ENCODE data around the gene CBX8. TPM values are rescaled to one million over a fixed set of nuclear protein-coding genes. Genes with fewer than 3 reads are reported as not detected.
A peak's percentile ranks its signal among the peaks of the same experiment; 100 is the strongest.

The CBX8 gene
- polyA plus RNA-seq, 3 donors: 0.51 to 2.5 (median 2.5) TPM

- Histone ChIP-seq H3K4me2 (replicated peaks; ENCODE audit: extremely low read depth, low read length, poor library complexity, severe bottlenecking) (peak overlapping the region; percentile 67), H3K27ac (ENCODE audit: low read depth in 1 of 2, low read length in 2 of 2) (no peak overlapping the region), H2AFZ (ENCODE audit: insufficient read depth, low read depth, low read length, poor library complexity, severe bottlenecking) (no peak overlapping the region), H3K4me3 (replicated peaks in 1 of 3; ENCODE audit: low read depth in 2 of 3, low read length in 3 of 3) (peak overlapping the region in 1 of 3 experiments; percentile 57), H3K4me1 (ENCODE audit: control insufficient read depth in 1 of 2, insufficient read depth in 2 of 2, low read length in 2 of 2) (peaks cover 57 to 83% of the 10 kb centered on the region in 2 donors), H4K20me1 (ENCODE audit: insufficient read depth, low read length) (peaks cover 73% of the 10 kb centered on the region), H3K79me2 (ENCODE audit: insufficient read depth, low read length) (peaks cover 40% of the 10 kb centered on the region), H3K9ac (ENCODE audit: insufficient read depth, low read length, poor library complexity, severe bottlenecking) (peak overlapping the region; percentile 21), H3K9me3 (replicated peaks in 1 of 2; ENCODE audit: control insufficient read depth in 1 of 2, insufficient read depth in 1 of 2, low read length in 2 of 2) (no peaks in the 10 kb centered on the region), H3K27me3 (ENCODE audit: control insufficient read depth in 2 of 2, insufficient read depth in 2 of 2, low read length in 2 of 2) (no peaks in the 10 kb centered on the region), H3K36me3 (replicated peaks in 1 of 2; ENCODE audit: control insufficient read depth in 1 of 2, insufficient read depth in 2 of 2, low read length in 2 of 2) (peaks cover 19 to 26% of the 10 kb centered on the region in 2 donors)
- Mint-ChIP-seq H3K36me3 (peaks cover 16 to 26% of the 10 kb centered on the region in 2 donors), H3K27ac (peak overlapping the region in 1 of 7 donors; percentile 88), H3K4me1 (peaks cover 56% of the 10 kb centered on the region), H3K4me3 (peak overlapping the region; percentile 53 to 67), H3K27me3 (ENCODE audit: low read depth in 3 of 3) (peaks cover 7 to 10% (median 9%) of the 10 kb centered on the region in 3 donors), H3K9me3 (peaks cover 0 to 2% (median 0%) of the 10 kb centered on the region in 7 donors)
- no peak for DNase-seq
- WGBS (ENCODE audit: insufficient coverage): 29% methylated on average over 27 of the region's 72 CpGs
- intact Hi-C loops (cut with micrococcal nuclease): no loop called here
- TF ChIP-seq, protein P1, sequence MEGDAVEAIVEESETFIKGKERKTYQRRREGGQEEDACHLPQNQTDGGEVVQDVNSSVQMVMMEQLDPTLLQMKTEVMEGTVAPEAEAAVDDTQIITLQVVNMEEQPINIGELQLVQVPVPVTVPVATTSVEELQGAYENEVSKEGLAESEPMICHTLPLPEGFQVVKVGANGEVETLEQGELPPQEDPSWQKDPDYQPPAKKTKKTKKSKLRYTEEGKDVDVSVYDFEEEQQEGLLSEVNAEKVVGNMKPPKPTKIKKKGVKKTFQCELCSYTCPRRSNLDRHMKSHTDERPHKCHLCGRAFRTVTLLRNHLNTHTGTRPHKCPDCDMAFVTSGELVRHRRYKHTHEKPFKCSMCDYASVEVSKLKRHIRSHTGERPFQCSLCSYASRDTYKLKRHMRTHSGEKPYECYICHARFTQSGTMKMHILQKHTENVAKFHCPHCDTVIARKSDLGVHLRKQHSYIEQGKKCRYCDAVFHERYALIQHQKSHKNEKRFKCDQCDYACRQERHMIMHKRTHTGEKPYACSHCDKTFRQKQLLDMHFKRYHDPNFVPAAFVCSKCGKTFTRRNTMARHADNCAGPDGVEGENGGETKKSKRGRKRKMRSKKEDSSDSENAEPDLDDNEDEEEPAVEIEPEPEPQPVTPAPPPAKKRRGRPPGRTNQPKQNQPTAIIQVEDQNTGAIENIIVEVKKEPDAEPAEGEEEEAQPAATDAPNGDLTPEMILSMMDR (IDR thresholded peaks at IDR 0.05): no peak
Observed at GRCh38 chr17:79832218-79833109, 35.6 kb upstream of the CBX8 start.

DNA sequence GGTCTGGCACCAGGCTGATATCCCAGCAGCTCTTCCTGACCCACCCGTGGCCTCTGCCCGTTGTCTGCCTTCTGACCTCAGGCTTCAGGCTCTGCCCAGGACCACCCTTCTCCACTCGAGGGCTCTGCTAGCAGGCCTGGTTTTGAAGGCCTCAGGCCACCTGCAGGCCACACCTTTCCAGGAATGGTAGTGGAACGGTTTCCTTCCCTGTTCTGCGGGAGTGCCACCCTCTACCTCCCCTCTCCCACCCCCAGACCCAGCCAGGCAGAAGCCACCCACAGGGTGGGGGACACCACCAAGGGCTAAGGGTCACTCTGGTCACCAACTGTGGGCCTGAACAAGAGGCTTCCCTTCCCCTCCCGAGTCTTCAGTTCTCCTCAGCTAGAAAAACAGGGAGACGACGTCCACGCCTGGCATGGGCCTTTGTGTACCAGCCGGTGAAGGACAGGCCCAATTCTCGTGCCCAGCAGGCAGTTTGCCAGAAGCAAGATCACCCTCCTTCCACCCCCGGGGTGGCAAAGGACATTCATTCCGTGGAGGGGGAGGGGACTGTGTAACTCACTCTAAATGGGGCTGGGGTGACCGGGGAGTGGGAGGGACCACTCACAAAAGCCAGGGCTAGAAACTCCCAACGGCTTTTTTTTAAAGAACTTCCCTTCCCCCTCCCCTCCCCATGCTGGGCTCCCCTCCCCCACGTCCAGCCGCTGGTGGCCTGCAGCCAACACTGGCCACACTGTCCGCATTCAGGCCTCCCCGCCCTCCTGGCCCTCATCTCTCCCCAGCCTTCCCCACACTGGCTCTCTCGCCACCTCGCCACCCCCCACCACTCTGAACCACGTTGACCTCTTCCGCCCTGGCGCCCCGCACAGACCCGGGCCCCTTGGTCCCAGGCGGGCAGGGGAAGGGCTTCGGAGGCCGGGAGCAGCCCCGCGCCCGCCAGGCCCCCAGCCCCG, 34.7 kb upstream of the CBX8 start:
- no peak for DNase-seq
- no peak overlapping the region for H2AFZ ChIP-seq (ENCODE audit: insufficient read depth, low read depth, low read length, poor library complexity, severe bottlenecking)
- peak overlapping the region; percentile 67 for H3K4me2 ChIP-seq (replicated peaks; ENCODE audit: extremely low read depth, low read length, poor library complexity, severe bottlenecking)
- intact Hi-C loops (cut with micrococcal nuclease): no loop called here
- Mint-ChIP-seq H3K4me1 (peaks cover 52% of the 10 kb centered on the region), H3K9me3 (peaks cover 0 to 2% (median 0%) of the 10 kb centered on the region in 7 donors), H3K4me3 (peak overlapping the region in 1 of 2 donors; percentile 26), H3K36me3 (peaks cover 16 to 26% of the 10 kb centered on the region in 2 donors), H3K27me3 (ENCODE audit: low read depth in 3 of 3) (peaks cover 7 to 14% (median 12%) of the 10 kb centered on the region in 3 donors), H3K27ac (no peak overlapping the region)
- TF ChIP-seq, protein P1 (IDR thresholded peaks at IDR 0.05): no peak
- no peaks in the 10 kb centered on the region for H3K9me3 ChIP-seq (replicated peaks in 1 of 2; ENCODE audit: control insufficient read depth in 1 of 2, insufficient read depth in 1 of 2, low read length in 2 of 2)
- WGBS (ENCODE audit: insufficient coverage): 34% methylated on average over 21 of the region's 33 CpGs
- peak overlapping the region in 1 of 3 experiments; percentile 57 for H3K4me3 ChIP-seq (replicated peaks in 1 of 3; ENCODE audit: low read depth in 2 of 3, low read length in 3 of 3)
- H4K20me1 ChIP-seq (ENCODE audit: insufficient read depth, low read length): peaks cover 64% of the 10 kb centered on the region
- peaks cover 31% of the 10 kb centered on the region for H3K79me2 ChIP-seq (ENCODE audit: insufficient read depth, low read length)
- no peak overlapping the region for H3K9ac ChIP-seq (ENCODE audit: insufficient read depth, low read length, poor library complexity, severe bottlenecking)
- H3K27ac ChIP-seq (ENCODE audit: low read depth in 1 of 2, low read length in 2 of 2): no peak overlapping the region
- no peaks in the 10 kb centered on the region for H3K27me3 ChIP-seq (ENCODE audit: control insufficient read depth in 2 of 2, insufficient read depth in 2 of 2, low read length in 2 of 2)
- peaks cover 19 to 26% of the 10 kb centered on the region in 2 donors for H3K36me3 ChIP-seq (replicated peaks in 1 of 2; ENCODE audit: control insufficient read depth in 1 of 2, insufficient read depth in 2 of 2, low read length in 2 of 2)
- H3K4me1 ChIP-seq (ENCODE audit: control insufficient read depth in 1 of 2, insufficient read depth in 2 of 2, low read length in 2 of 2): peaks cover 52 to 81% of the 10 kb centered on the region in 2 donors
